Lower leg skin (tissue), 3 donors: ENCODE data around the gene MASP2.
"Not testable (repeated sequence)": the region's sequence is repeated elsewhere in the genome, so short reads cannot be mapped to it uniquely, and the experiment has no call there.

ENCODE experiments used
- POLR2A ChIP-seq, 2 donors: fragments of 450-650 bp; IDR thresholded peaks; one replicate each; pipeline ENCODE4 v1.6.1; 2016 to 2017; ENCODE audit warnings: antibody characterized with exemption in 2 of 2, mild to moderate bottlenecking in 1 of 2, moderate library complexity in 1 of 2
- TF ChIP-seq, protein P1 (sequence below), 3 donors: fragments of 450-650 bp; IDR thresholded peaks; one replicate each; pipeline ENCODE4 v1.5.1; 2016; ENCODE audit warnings: antibody characterized with exemption in 3 of 3, mild to moderate bottlenecking in 3 of 3, moderate library complexity in 2 of 3

DNA sequence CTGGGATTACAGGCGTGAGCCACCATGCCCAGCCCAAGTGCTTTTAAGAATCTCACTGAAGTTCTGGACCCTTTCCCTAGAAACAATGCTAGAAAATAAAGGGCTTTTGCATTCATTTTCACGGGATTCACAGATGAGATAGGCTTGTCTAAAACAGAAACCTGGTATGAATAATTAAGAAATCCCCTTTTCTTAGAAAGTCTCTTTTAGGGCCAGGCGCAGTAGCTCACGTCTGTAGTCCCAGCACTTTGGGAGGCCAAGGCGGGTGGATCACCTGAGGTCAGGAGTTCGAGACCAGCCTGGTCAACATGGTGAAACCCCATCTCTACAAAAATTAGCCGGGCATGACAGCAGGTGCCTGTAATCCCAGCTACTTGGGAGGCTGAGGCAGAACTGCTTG lies 26.4 kb upstream of the MASP2 start:
- TF ChIP-seq, protein P1, sequence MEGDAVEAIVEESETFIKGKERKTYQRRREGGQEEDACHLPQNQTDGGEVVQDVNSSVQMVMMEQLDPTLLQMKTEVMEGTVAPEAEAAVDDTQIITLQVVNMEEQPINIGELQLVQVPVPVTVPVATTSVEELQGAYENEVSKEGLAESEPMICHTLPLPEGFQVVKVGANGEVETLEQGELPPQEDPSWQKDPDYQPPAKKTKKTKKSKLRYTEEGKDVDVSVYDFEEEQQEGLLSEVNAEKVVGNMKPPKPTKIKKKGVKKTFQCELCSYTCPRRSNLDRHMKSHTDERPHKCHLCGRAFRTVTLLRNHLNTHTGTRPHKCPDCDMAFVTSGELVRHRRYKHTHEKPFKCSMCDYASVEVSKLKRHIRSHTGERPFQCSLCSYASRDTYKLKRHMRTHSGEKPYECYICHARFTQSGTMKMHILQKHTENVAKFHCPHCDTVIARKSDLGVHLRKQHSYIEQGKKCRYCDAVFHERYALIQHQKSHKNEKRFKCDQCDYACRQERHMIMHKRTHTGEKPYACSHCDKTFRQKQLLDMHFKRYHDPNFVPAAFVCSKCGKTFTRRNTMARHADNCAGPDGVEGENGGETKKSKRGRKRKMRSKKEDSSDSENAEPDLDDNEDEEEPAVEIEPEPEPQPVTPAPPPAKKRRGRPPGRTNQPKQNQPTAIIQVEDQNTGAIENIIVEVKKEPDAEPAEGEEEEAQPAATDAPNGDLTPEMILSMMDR (IDR thresholded peaks at IDR 0.05) = not testable (repeated sequence)
- not testable (repeated sequence) for TF ChIP-seq POLR2A (IDR thresholded peaks at IDR 0.05)
